Testis (tissue), 3 donors: ENCODE measurements around the gene VENTX. TPM values are rescaled to one million over a fixed set of nuclear protein-coding genes. Genes with fewer than 3 reads are reported as not detected.

Source experiments
- DNase-seq: peaks from one replicate; pipeline ENCODE4 v3.0.0-alpha.2; 2019
- H3K27ac ChIP-seq, 2 donors: fragments of 200-600 bp; sonication (generic); one replicate each; pipeline ENCODE4 v1.5.1; 2019
- H3K27me3 ChIP-seq: fragments of 200-600 bp; sonication (generic); one replicate; pipeline ENCODE4 v1.5.1; 2019
- H3K36me3 ChIP-seq: fragments of 200-600 bp; sonication (generic); one replicate; pipeline ENCODE4 v1.5.1; 2017; ENCODE audit warnings: low read depth; ENCODE audit errors: missing control alignments
- H3K4me1 ChIP-seq: fragments of 200-600 bp; sonication (generic); one replicate; pipeline ENCODE4 v1.5.1; 2019
- H3K4me3 ChIP-seq, 2 donors: fragments of 200-600 bp; sonication (generic); one replicate each; pipeline ENCODE4 v1.5.1; 2017 to 2019
- H3K9me3 ChIP-seq: fragments of 200-600 bp; sonication (generic); one replicate; pipeline ENCODE4 v1.5.1; 2017
- CTCF ChIP-seq, 3 experiments: fragments of 450-650 bp in 2 of 3; fragments of 200-600 bp in 1 of 3; sonication (generic) in 1 of 3; IDR thresholded peaks; one replicate each; pipeline ENCODE4 v1.5.1; 2016 to 2019; ENCODE audit warnings: antibody characterized with exemption in 3 of 3, mild to moderate bottlenecking in 2 of 3, moderate library complexity in 1 of 3
- POLR2A ChIP-seq: fragments of 450-650 bp; IDR thresholded peaks from one replicate; pipeline ENCODE4 v1.6.1; 2017; ENCODE audit warnings: antibody characterized with exemption, mild to moderate bottlenecking, moderate library complexity
- WGBS, 2 donors: methylation state at CpG; one replicate each; pipeline ENCODE4 v1.1.5; 2018; 5-methylcytosine and 5-hydroxymethylcytosine counted together
- intact Hi-C: fragments of 100-400 bp; cut with DNase I; formaldehyde crosslinking; loops from one replicate; pipeline ENCODE4 v1.15.1; 2023; ENCODE audit warnings: low total_unique reads
- polyA plus RNA-seq: library from polyadenylated mRNA; stranded (reverse); fragments of 350-450 nt; fragmentation: Illumina TruSeq; extraction: RNeasy Lipid Tissue Mini Kit (QIAGEN cat#74804); gene quantifications from one replicate; pipeline ENCODE4 v1.2.3, GENCODE V29; 2014; ENCODE audit warnings: low read depth, low replicate concordance; ENCODE audit not compliant: insufficient read depth
- total RNA-seq, 2 donors: library from RNA; depleted of rRNA; stranded (reverse); fragments of >200 nt; gene quantifications; one replicate each; pipeline ENCODE4 v1.2.3, GENCODE V29; 2016

The VENTX gene
- total and polyA plus RNA-seq, 3 donors from 2014 or later = 1.5 to 3.5 (median 2.2) TPM

GRCh38 chr10:133268532-133268931, 30.9 kb downstream of the VENTX start:
- 96% methylated on average over 12 to 22 of the region's 22 CpGs for WGBS, 2 donors
- Histone ChIP-seq H3K36me3 (no peaks in the 10 kb centered on the region), H3K9me3 (no peaks in the 10 kb centered on the region), H3K4me1 (no peaks in the 10 kb centered on the region), H3K27me3 (no peaks in the 10 kb centered on the region), H3K27ac (no peak overlapping the region), H3K4me3 (no peak overlapping the region)
- intact Hi-C loops = no loop called here
- DNase-seq = no peak
- TF ChIP-seq POLR2A = no peak
- TF ChIP-seq CTCF (IDR thresholded peaks at IDR 0.05) = no peak

- H3K27ac ChIP-seq = no peak overlapping the region
- intact Hi-C loops = no loop called here
- no peaks in the 10 kb centered on the region for H3K9me3 ChIP-seq
- WGBS, 2 donors = 96% methylated on average over 16 of the region's 26 CpGs; no CpG with 5 or more reads in 1 of the 2 donors
- no peaks in the 10 kb centered on the region for H3K4me1 ChIP-seq
- H3K36me3 ChIP-seq = no peaks in the 10 kb centered on the region
- no peaks in the 10 kb centered on the region for H3K27me3 ChIP-seq
- no peak for DNase-seq
- TF ChIP-seq CTCF (IDR thresholded peaks at IDR 0.05) (no peak), POLR2A (no peak)
- H3K4me3 ChIP-seq = no peak overlapping the region
These were observed 31.7 kb downstream of the VENTX start for GRCh38 chr10:133269367-133269766.

GRCh38 chr10:133270204-133270603, 32.5 kb downstream of the VENTX start:
- WGBS, 2 donors = 88 to 90% methylated on average over 18 to 20 of the region's 20 CpGs
- no peaks in the 10 kb centered on the region for H3K4me1 ChIP-seq
- H3K9me3 ChIP-seq = no peaks in the 10 kb centered on the region
- H3K27ac ChIP-seq = no peak overlapping the region
- no peak overlapping the region for H3K4me3 ChIP-seq
- no peaks in the 10 kb centered on the region for H3K36me3 ChIP-seq
- no peaks in the 10 kb centered on the region for H3K27me3 ChIP-seq
- intact Hi-C loops = no loop called here
- no peak for DNase-seq
- TF ChIP-seq CTCF (IDR thresholded peaks at IDR 0.05) (no peak), POLR2A (no peak)

- no peak for DNase-seq
- intact Hi-C loops = no loop called here
- H3K27ac ChIP-seq = no peak overlapping the region
- no peaks in the 10 kb centered on the region for H3K27me3 ChIP-seq
- H3K9me3 ChIP-seq = no peaks in the 10 kb centered on the region
- no peak for TF ChIP-seq CTCF (IDR thresholded peaks at IDR 0.05)
- TF ChIP-seq POLR2A = no peak
- WGBS, 2 donors = 91 to 97% methylated on average over 9 to 17 of the region's 19 CpGs
- H3K4me1 ChIP-seq = no peaks in the 10 kb centered on the region
- H3K36me3 ChIP-seq = no peaks in the 10 kb centered on the region
- no peak overlapping the region for H3K4me3 ChIP-seq
These were observed 33.2 kb downstream of the VENTX start for GRCh38 chr10:133270773-133271297.

- 92 to 93% methylated on average over 3 to 35 of the region's 35 CpGs for WGBS, 2 donors
- H3K27ac ChIP-seq = no peak overlapping the region
- intact Hi-C loops = no loop called here
- no peaks in the 10 kb centered on the region for H3K4me1 ChIP-seq
- H3K9me3 ChIP-seq = no peaks in the 10 kb centered on the region
- H3K27me3 ChIP-seq = no peaks in the 10 kb centered on the region
- TF ChIP-seq POLR2A (no peak), CTCF (IDR thresholded peaks at IDR 0.05) (no peak)
- DNase-seq = no peak
- no peak overlapping the region for H3K4me3 ChIP-seq
- no peaks in the 10 kb centered on the region for H3K36me3 ChIP-seq
These were observed 34.1 kb downstream of the VENTX start for GRCh38 chr10:133271521-133272300.
